HG03521 (cell line): Measurements from ENCODE around the gene ARG1.

Experiments used
- ATAC-seq: cut with Tn5 transposase; IDR thresholded peaks from one replicate; pipeline ENCODE4 v1.9.1; 2021; ENCODE audit warnings: mild to moderate bottlenecking, moderate library complexity; ENCODE audit not compliant: unreplicated experiment

Gene ARG1

GRCh38 chr6:131575834-131576478 is 2.9 kb downstream of the ARG1 start:
- no peak for ATAC-seq

- no peak for ATAC-seq
These were observed 8.5 kb downstream of the ARG1 start for GRCh38 chr6:131581523-131581922.

GRCh38 chr6:131586543-131586942 is 13.5 kb downstream of the ARG1 start:
- no peak for ATAC-seq

- no peak for ATAC-seq
These were observed 14.9 kb downstream of the ARG1 start for GRCh38 chr6:131587909-131588308.

- ATAC-seq = no peak
These were observed 15.6 kb downstream of the ARG1 start for GRCh38 chr6:131588643-131589042.

GRCh38 chr6:131592935-131593334 is 19.9 kb downstream of the ARG1 start:
- ATAC-seq = no peak

- ATAC-seq = no peak
These were observed 21.0 kb downstream of the ARG1 start for GRCh38 chr6:131594074-131594473.

GRCh38 chr6:131597446-131597845 is 24.4 kb downstream of the ARG1 start:
- ATAC-seq = no peak

GRCh38 chr6:131600716-131601115 is 27.7 kb downstream of the ARG1 start:
- ATAC-seq = no peak

GRCh38 chr6:131602781-131603312 is 29.8 kb downstream of the ARG1 start:
- ATAC-seq = no peak

GRCh38 chr6:131613296-131613925 is 40.4 kb downstream of the ARG1 start:
- no peak for ATAC-seq

GRCh38 chr6:131615275-131615674 is 42.2 kb downstream of the ARG1 start:
- no peak for ATAC-seq

- peak; percentile 96 for ATAC-seq
These were observed 55.0 kb downstream of the ARG1 start, which contains the start of gene MED23 for GRCh38 chr6:131627724-131628682. MED23 (minus strand) TSS chr6:131628242; CDS start chr6:131628049, 193 bp downstream.

- no peak for ATAC-seq
These were observed 55.7 kb downstream of the ARG1 start for GRCh38 chr6:131628726-131629125.

GRCh38 chr6:131629651-131630050 is 56.6 kb downstream of the ARG1 start:
- no peak for ATAC-seq

GRCh38 chr6:131631625-131632289 is 58.7 kb downstream of the ARG1 start:
- no peak for ATAC-seq
